Keratinocyte (primary cell): Measurements from ENCODE around the gene PLCL2.

Source experiments
- CTCF ChIP-seq, 3 experiments: IDR thresholded peaks in 1 of 3; conservative IDR thresholded peaks in 1 of 3; optimal IDR thresholded peaks in 1 of 3; 2 replicates in 2 of 3; 3 replicates in 1 of 3; pipeline versions ENCODE3 to v1.5.1; 2011; ENCODE audit warnings: low read length in 3 of 3, mild to moderate bottlenecking in 3 of 3, moderate library complexity in 2 of 3, control low read depth in 1 of 3, inconsistent platforms in 1 of 3; ENCODE audit not compliant: insufficient read depth in 2 of 3; ENCODE audit errors: extremely low read depth in 1 of 3
- EZH2 ChIP-seq: IDR thresholded peaks from one replicate; pipeline ENCODE4 v1.6.1; 2012; ENCODE audit warnings: inconsistent platforms, mild to moderate bottlenecking, low read length, moderate library complexity

- no peak for TF ChIP-seq CTCF (optimal IDR thresholded peaks at IDR 0.05 in 1 of 3, IDR thresholded peaks at IDR 0.05 in 1 of 3, conservative IDR thresholded peaks at IDR 0.05 in 1 of 3; ENCODE audit: extremely low read depth in 1 of 3, insufficient read depth in 2 of 3, low read length in 3 of 3)
- TF ChIP-seq EZH2: no peak
Observed at GRCh38 chr3:16944356-16944755, 59.6 kb downstream of the PLCL2 start.
